ENCODE results near the gene OSER1.

Gene OSER1

GRCh38 chr20:44217342-44218092 lies 6.9 kb upstream of the OSER1 start:
- H2AK5ac ChIP-seq (ENCODE audit: low read length) = no peak overlapping the region
- no peak overlapping the region for H3K4ac ChIP-seq (ENCODE audit: low read depth, low read length)
- no peaks in the 10 kb centered on the region for H3K79me2 ChIP-seq (ENCODE audit: control insufficient read depth, insufficient read depth, low read length, poor library complexity)
- no peaks in the 10 kb centered on the region for H3K79me1 ChIP-seq (ENCODE audit: low read length)
- H4K91ac ChIP-seq (ENCODE audit: low read depth, low read length) = no peak overlapping the region
- H3K9ac ChIP-seq (ENCODE audit: low read length) = no peak overlapping the region
- H4K8ac ChIP-seq (ENCODE audit: low read depth, low read length) = no peak overlapping the region
- no peak overlapping the region for H2BK5ac ChIP-seq (ENCODE audit: low read depth, low read length, poor library complexity)
- no peak overlapping the region for H2AFZ ChIP-seq (ENCODE audit: insufficient read depth, low read length, poor library complexity)
- no peaks in the 10 kb centered on the region for H3K9me3 ChIP-seq (ENCODE audit: insufficient read depth, low read depth, low read length)
- no peak overlapping the region for H3K23ac ChIP-seq (ENCODE audit: low read length)
- H3K27ac ChIP-seq (ENCODE audit: low read depth, low read length) = no peak overlapping the region
- H3K14ac ChIP-seq (ENCODE audit: low read length) = no peak overlapping the region
- no CpG with 5 or more reads among the region's 11 CpGs for WGBS (ENCODE audit: extremely low coverage, insufficient coverage, insufficient read length)
- no peaks in the 10 kb centered on the region for H3K36me3 ChIP-seq (ENCODE audit: control insufficient read depth in 1 of 2, insufficient read depth in 2 of 2, low read length in 2 of 2)
- no peak overlapping the region for H3K4me3 ChIP-seq (ENCODE audit: low read depth, low read length)
- DNase-seq = peak; percentile 56 to 76
- no peak overlapping the region for H2BK120ac ChIP-seq (ENCODE audit: insufficient read depth, low read length, poor library complexity)
- no peak overlapping the region for H2BK12ac ChIP-seq (ENCODE audit: low read length)
- no peak overlapping the region for H3K18ac ChIP-seq (ENCODE audit: low read length)
- H3K27me3 ChIP-seq (ENCODE audit: insufficient read depth, low read length) = no peaks in the 10 kb centered on the region
- no peaks in the 10 kb centered on the region for H3K4me1 ChIP-seq (ENCODE audit: control insufficient read depth in 1 of 2, insufficient read depth in 2 of 2, low read length in 2 of 2)
- no peak overlapping the region for H3K4me2 ChIP-seq (ENCODE audit: low read length)
- H4K12ac ChIP-seq (ENCODE audit: low read depth, low read length) = no peak overlapping the region

GRCh38 chr20:44215125-44215524 lies 4.6 kb upstream of the OSER1 start:
- Histone ChIP-seq H3K4ac (ENCODE audit: low read depth, low read length) (no peak overlapping the region), H3K9ac (ENCODE audit: low read length) (no peak overlapping the region), H2BK12ac (ENCODE audit: low read length) (no peak overlapping the region), H3K9me3 (ENCODE audit: insufficient read depth, low read depth, low read length) (no peaks in the 10 kb centered on the region), H3K27ac (ENCODE audit: low read depth, low read length) (no peak overlapping the region), H3K27me3 (ENCODE audit: insufficient read depth, low read length) (no peaks in the 10 kb centered on the region), H3K79me2 (ENCODE audit: control insufficient read depth, insufficient read depth, low read length, poor library complexity) (peaks cover 4% of the 10 kb centered on the region), H3K23ac (ENCODE audit: low read length) (no peak overlapping the region), H3K4me1 (ENCODE audit: control insufficient read depth in 1 of 2, insufficient read depth in 2 of 2, low read length in 2 of 2) (peaks cover 3% of the 10 kb centered on the region in 2 experiments), H3K14ac (ENCODE audit: low read length) (no peak overlapping the region), H2BK120ac (ENCODE audit: insufficient read depth, low read length, poor library complexity) (no peak overlapping the region), H3K18ac (ENCODE audit: low read length) (no peak overlapping the region), H3K36me3 (ENCODE audit: control insufficient read depth in 1 of 2, insufficient read depth in 2 of 2, low read length in 2 of 2) (no peaks in the 10 kb centered on the region), H3K4me2 (ENCODE audit: low read length) (no peak overlapping the region), H4K12ac (ENCODE audit: low read depth, low read length) (no peak overlapping the region), H2AFZ (ENCODE audit: insufficient read depth, low read length, poor library complexity) (no peak overlapping the region), H4K8ac (ENCODE audit: low read depth, low read length) (no peak overlapping the region), H3K4me3 (ENCODE audit: low read depth, low read length) (no peak overlapping the region), H2BK5ac (ENCODE audit: low read depth, low read length, poor library complexity) (no peak overlapping the region), H2AK5ac (ENCODE audit: low read length) (no peak overlapping the region), H4K91ac (ENCODE audit: low read depth, low read length) (no peak overlapping the region), H3K79me1 (ENCODE audit: low read length) (peaks cover 7% of the 10 kb centered on the region)
- no CpG with 5 or more reads among the region's 7 CpGs for WGBS (ENCODE audit: extremely low coverage, insufficient coverage, insufficient read length)
- peak; percentile 43 to 64 for DNase-seq

DNA sequence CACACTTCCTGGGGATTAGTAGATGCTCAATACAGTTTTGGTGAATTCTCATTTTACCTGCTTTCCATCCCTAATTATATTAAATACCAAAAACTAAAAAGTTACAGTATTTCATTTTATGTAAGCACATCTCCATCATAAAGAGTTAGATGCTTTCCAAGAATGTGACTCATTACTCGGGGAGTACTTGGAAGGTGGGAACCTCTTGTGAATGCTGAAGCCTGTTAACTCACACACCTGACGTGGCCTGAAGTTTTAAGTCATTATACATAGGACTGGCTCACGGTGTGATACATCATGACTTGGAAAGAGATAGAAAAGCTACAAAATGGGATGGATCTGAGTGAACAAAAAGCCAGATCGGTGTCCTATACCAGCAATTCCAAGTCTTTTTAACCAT lies 2.2 kb upstream of the OSER1 start:
- DNase-seq = no peak
- peaks cover 10% of the 10 kb centered on the region for H3K79me1 ChIP-seq (ENCODE audit: low read length)
- no peak overlapping the region for H3K4me2 ChIP-seq (ENCODE audit: low read length)
- H2BK5ac ChIP-seq (ENCODE audit: low read depth, low read length, poor library complexity) = no peak overlapping the region
- H3K4me3 ChIP-seq (ENCODE audit: low read depth, low read length) = no peak overlapping the region
- peaks cover 9% of the 10 kb centered on the region for H3K79me2 ChIP-seq (ENCODE audit: control insufficient read depth, insufficient read depth, low read length, poor library complexity)
- no peaks in the 10 kb centered on the region for H3K27me3 ChIP-seq (ENCODE audit: insufficient read depth, low read length)
- H3K36me3 ChIP-seq (ENCODE audit: control insufficient read depth in 1 of 2, insufficient read depth in 2 of 2, low read length in 2 of 2) = no peaks in the 10 kb centered on the region
- H3K9ac ChIP-seq (ENCODE audit: low read length) = no peak overlapping the region
- H2AFZ ChIP-seq (ENCODE audit: insufficient read depth, low read length, poor library complexity) = no peak overlapping the region
- no peaks in the 10 kb centered on the region for H3K9me3 ChIP-seq (ENCODE audit: insufficient read depth, low read depth, low read length)
- H4K12ac ChIP-seq (ENCODE audit: low read depth, low read length) = no peak overlapping the region
- no peak overlapping the region for H2BK120ac ChIP-seq (ENCODE audit: insufficient read depth, low read length, poor library complexity)
- peaks cover 3 to 6% of the 10 kb centered on the region in 2 experiments for H3K4me1 ChIP-seq (ENCODE audit: control insufficient read depth in 1 of 2, insufficient read depth in 2 of 2, low read length in 2 of 2)
- H3K14ac ChIP-seq (ENCODE audit: low read length) = no peak overlapping the region
- WGBS (ENCODE audit: extremely low coverage, insufficient coverage, insufficient read length) = no CpG with 5 or more reads among the region's 4 CpGs
- no peak overlapping the region for H4K91ac ChIP-seq (ENCODE audit: low read depth, low read length)
- no peak overlapping the region for H3K27ac ChIP-seq (ENCODE audit: low read depth, low read length)
- no peak overlapping the region for H3K18ac ChIP-seq (ENCODE audit: low read length)
- H2AK5ac ChIP-seq (ENCODE audit: low read length) = no peak overlapping the region
- no peak overlapping the region for H4K8ac ChIP-seq (ENCODE audit: low read depth, low read length)
- H2BK12ac ChIP-seq (ENCODE audit: low read length) = no peak overlapping the region
- H3K23ac ChIP-seq (ENCODE audit: low read length) = no peak overlapping the region
- no peak overlapping the region for H3K4ac ChIP-seq (ENCODE audit: low read depth, low read length)

DNA sequence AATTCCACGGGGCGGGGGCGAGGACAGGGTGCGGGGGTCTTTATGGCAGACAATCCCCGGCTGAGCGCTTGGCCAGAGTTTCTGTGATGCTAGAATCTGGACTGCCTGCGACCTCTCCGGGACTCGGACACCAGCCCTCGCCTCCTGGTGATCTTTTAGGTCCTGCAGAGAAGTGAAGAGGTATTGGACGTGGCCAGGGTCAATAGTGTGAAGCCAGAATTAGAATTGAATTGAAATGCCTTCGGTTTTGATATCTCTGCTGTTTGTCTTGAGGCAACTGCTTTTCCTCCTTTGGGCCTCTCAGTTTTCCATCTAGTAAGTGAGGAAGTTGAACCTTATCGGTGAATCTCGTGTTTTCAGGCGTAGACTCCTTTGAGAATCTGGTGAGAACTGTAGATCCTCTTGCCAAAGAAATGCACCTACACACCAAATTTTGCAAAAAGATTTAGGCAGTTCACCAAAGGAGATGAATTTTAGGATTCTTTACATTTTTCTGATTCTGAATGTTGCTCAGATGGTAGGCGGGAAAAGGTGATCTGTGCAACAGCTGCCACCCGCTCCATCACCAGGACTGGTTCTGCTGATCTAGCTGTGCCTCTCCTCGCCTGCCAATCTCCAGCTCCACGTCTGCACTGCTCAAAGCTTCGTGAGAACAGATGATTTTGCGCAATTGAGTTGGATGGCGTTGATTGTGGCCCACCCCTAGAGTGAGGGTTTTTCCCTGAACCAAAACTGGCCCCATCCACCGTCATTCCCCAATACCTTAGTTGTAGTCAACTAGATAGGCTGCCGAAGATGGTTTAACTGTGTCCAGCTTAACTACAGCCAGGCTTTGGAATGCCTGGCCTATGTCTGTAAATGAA lies 837 bp upstream of the OSER1 start:
- Histone ChIP-seq H3K18ac (ENCODE audit: low read length) (peak overlapping the region; percentile 19), H2BK5ac (ENCODE audit: low read depth, low read length, poor library complexity) (no peak overlapping the region), H3K9ac (ENCODE audit: low read length) (peak overlapping the region; percentile 22), H3K14ac (ENCODE audit: low read length) (no peak overlapping the region), H3K4me2 (ENCODE audit: low read length) (peak overlapping the region; percentile 62), H4K91ac (ENCODE audit: low read depth, low read length) (peak overlapping the region; percentile 10), H3K79me2 (ENCODE audit: control insufficient read depth, insufficient read depth, low read length, poor library complexity) (peaks cover 9% of the 10 kb centered on the region), H3K36me3 (ENCODE audit: control insufficient read depth in 1 of 2, insufficient read depth in 2 of 2, low read length in 2 of 2) (no peaks in the 10 kb centered on the region), H3K4ac (ENCODE audit: low read depth, low read length) (no peak overlapping the region), H3K23ac (ENCODE audit: low read length) (no peak overlapping the region), H4K12ac (ENCODE audit: low read depth, low read length) (no peak overlapping the region), H3K4me1 (ENCODE audit: control insufficient read depth in 1 of 2, insufficient read depth in 2 of 2, low read length in 2 of 2) (peaks cover 3 to 6% of the 10 kb centered on the region in 2 experiments), H2BK12ac (ENCODE audit: low read length) (peak overlapping the region; percentile 2), H3K4me3 (ENCODE audit: low read depth, low read length) (peak overlapping the region; percentile 81), H2AFZ (ENCODE audit: insufficient read depth, low read length, poor library complexity) (no peak overlapping the region), H2AK5ac (ENCODE audit: low read length) (no peak overlapping the region), H3K79me1 (ENCODE audit: low read length) (peaks cover 10% of the 10 kb centered on the region), H3K9me3 (ENCODE audit: insufficient read depth, low read depth, low read length) (no peaks in the 10 kb centered on the region), H2BK120ac (ENCODE audit: insufficient read depth, low read length, poor library complexity) (no peak overlapping the region), H3K27ac (ENCODE audit: low read depth, low read length) (peak overlapping the region; percentile 70), H3K27me3 (ENCODE audit: insufficient read depth, low read length) (no peaks in the 10 kb centered on the region), H4K8ac (ENCODE audit: low read depth, low read length) (peak overlapping the region; percentile 49)
- DNase-seq = peak in 1 of 2 donors; percentile 39
- no CpG with 5 or more reads among the region's 24 CpGs for WGBS (ENCODE audit: extremely low coverage, insufficient coverage, insufficient read length)

All from trophoblast cell (in vitro differentiated cells and primary cell).